Measurements from ENCODE around the gene GHRL.

GRCh38 chr3:10253731-10254130, 39.0 kb downstream of the GHRL start:
- no peak for TF ChIP-seq CTCF (IDR thresholded peaks at IDR 0.05 in 2 of 3, conservative IDR thresholded peaks at IDR 0.05 in 1 of 3; ENCODE audit: borderline replicate concordance in 1 of 3, insufficient read depth in 1 of 3, low read depth in 2 of 3, low read length in 2 of 3)
- TF ChIP-seq POLR2A (IDR thresholded peaks at IDR 0.05; ENCODE audit: borderline replicate concordance, extremely low read depth, insufficient read depth, insufficient read length) = no peak
- no peak for TF ChIP-seq EZH2phosphoT487 (IDR thresholded peaks at IDR 0.05; ENCODE audit: borderline replicate concordance)
- TF ChIP-seq, protein P1, sequence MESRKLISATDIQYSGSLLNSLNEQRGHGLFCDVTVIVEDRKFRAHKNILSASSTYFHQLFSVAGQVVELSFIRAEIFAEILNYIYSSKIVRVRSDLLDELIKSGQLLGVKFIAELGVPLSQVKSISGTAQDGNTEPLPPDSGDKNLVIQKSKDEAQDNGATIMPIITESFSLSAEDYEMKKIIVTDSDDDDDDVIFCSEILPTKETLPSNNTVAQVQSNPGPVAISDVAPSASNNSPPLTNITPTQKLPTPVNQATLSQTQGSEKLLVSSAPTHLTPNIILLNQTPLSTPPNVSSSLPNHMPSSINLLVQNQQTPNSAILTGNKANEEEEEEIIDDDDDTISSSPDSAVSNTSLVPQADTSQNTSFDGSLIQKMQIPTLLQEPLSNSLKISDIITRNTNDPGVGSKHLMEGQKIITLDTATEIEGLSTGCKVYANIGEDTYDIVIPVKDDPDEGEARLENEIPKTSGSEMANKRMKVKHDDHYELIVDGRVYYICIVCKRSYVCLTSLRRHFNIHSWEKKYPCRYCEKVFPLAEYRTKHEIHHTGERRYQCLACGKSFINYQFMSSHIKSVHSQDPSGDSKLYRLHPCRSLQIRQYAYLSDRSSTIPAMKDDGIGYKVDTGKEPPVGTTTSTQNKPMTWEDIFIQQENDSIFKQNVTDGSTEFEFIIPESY (IDR thresholded peaks at IDR 0.05; ENCODE audit: extremely low read depth, insufficient replicate concordance, low read length) = no peak
- TF ChIP-seq, protein P2, sequence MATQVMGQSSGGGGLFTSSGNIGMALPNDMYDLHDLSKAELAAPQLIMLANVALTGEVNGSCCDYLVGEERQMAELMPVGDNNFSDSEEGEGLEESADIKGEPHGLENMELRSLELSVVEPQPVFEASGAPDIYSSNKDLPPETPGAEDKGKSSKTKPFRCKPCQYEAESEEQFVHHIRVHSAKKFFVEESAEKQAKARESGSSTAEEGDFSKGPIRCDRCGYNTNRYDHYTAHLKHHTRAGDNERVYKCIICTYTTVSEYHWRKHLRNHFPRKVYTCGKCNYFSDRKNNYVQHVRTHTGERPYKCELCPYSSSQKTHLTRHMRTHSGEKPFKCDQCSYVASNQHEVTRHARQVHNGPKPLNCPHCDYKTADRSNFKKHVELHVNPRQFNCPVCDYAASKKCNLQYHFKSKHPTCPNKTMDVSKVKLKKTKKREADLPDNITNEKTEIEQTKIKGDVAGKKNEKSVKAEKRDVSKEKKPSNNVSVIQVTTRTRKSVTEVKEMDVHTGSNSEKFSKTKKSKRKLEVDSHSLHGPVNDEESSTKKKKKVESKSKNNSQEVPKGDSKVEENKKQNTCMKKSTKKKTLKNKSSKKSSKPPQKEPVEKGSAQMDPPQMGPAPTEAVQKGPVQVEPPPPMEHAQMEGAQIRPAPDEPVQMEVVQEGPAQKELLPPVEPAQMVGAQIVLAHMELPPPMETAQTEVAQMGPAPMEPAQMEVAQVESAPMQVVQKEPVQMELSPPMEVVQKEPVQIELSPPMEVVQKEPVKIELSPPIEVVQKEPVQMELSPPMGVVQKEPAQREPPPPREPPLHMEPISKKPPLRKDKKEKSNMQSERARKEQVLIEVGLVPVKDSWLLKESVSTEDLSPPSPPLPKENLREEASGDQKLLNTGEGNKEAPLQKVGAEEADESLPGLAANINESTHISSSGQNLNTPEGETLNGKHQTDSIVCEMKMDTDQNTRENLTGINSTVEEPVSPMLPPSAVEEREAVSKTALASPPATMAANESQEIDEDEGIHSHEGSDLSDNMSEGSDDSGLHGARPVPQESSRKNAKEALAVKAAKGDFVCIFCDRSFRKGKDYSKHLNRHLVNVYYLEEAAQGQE (IDR thresholded peaks at IDR 0.05; ENCODE audit: low read depth) = no peak
- no peak for TF ChIP-seq MAX (IDR thresholded peaks at IDR 0.05)
- no peak for TF ChIP-seq EZH2 (IDR thresholded peaks at IDR 0.05)

Data from HCT116 (cell line).